Measurements from ENCODE around the gene COL23A1.

- TF ChIP-seq ZNF687 (CRISPR knock-in tag; IDR thresholded peaks at IDR 0.05): no peak
- TF ChIP-seq CTCF (CRISPR knock-in tag; IDR thresholded peaks at IDR 0.05): peak; percentile 9; the same call in 1 of the 2 replicates
- TF ChIP-seq, protein P1, sequence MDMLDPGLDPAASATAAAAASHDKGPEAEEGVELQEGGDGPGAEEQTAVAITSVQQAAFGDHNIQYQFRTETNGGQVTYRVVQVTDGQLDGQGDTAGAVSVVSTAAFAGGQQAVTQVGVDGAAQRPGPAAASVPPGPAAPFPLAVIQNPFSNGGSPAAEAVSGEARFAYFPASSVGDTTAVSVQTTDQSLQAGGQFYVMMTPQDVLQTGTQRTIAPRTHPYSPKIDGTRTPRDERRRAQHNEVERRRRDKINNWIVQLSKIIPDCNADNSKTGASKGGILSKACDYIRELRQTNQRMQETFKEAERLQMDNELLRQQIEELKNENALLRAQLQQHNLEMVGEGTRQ (IDR thresholded peaks at IDR 0.05; ENCODE audit: low read depth, low read length): no peak
- TF ChIP-seq, protein P1 (CRISPR knock-in tag; IDR thresholded peaks at IDR 0.05; ENCODE audit: borderline replicate concordance): no peak
- no peak for TF ChIP-seq ZNF761 (CRISPR knock-in tag; conservative IDR thresholded peaks at IDR 0.05)
- TF ChIP-seq, protein P2, sequence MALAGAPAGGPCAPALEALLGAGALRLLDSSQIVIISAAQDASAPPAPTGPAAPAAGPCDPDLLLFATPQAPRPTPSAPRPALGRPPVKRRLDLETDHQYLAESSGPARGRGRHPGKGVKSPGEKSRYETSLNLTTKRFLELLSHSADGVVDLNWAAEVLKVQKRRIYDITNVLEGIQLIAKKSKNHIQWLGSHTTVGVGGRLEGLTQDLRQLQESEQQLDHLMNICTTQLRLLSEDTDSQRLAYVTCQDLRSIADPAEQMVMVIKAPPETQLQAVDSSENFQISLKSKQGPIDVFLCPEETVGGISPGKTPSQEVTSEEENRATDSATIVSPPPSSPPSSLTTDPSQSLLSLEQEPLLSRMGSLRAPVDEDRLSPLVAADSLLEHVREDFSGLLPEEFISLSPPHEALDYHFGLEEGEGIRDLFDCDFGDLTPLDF (CRISPR knock-in tag; IDR thresholded peaks at IDR 0.05): no peak
- TF ChIP-seq ZNF570 (CRISPR knock-in tag; IDR thresholded peaks at IDR 0.05; ENCODE audit: borderline replicate concordance): no peak
- TF ChIP-seq KDM6A (CRISPR knock-in tag; IDR thresholded peaks at IDR 0.05; ENCODE audit: low read depth): no peak
- no peak for TF ChIP-seq EP300 (IDR thresholded peaks at IDR 0.05; ENCODE audit: low read depth in 2 of 2, low read length in 2 of 2)
- TF ChIP-seq EP300 (CRISPR knock-in tag; IDR thresholded peaks at IDR 0.05; ENCODE audit: borderline replicate concordance): no peak
- TF ChIP-seq ZBTB20 (CRISPR knock-in tag; IDR thresholded peaks at IDR 0.05; ENCODE audit: borderline replicate concordance, low read depth): no peak
- no peak for TF ChIP-seq NR2F2 (IDR thresholded peaks at IDR 0.05; ENCODE audit: borderline replicate concordance, low read depth)
- TF ChIP-seq MAZ (IDR thresholded peaks at IDR 0.05; ENCODE audit: borderline replicate concordance, low read depth, low read length): no peak
- TF ChIP-seq MAZ (CRISPR knock-in tag; IDR thresholded peaks at IDR 0.05; ENCODE audit: low read depth): no peak
These were observed 342.4 kb downstream of the COL23A1 start for GRCh38 chr5:178247481-178248456.
